A549 (cell line): ENCODE results near the gene HSCB. TPM values are rescaled to one million over a fixed set of nuclear protein-coding genes. Genes with fewer than 3 reads are reported as not detected.

ENCODE experiments used
- ATAC-seq, 2 experiments: fragments of 200-7000 bp in 1 of 2; fragments of >200 bp in 1 of 2; cut with Nextera tagmentation in 1 of 2; cut with Tn5 transposase in 1 of 2; 3 replicates each; pipeline versions ENCODE4 v1.8.0 to v1.9.1; 2018 to 2020; ENCODE audit warnings: mild to moderate bottlenecking in 1 of 2, moderate library complexity in 1 of 2
- CTCF ChIA-PET: fragments of 300-600 bp; sonication (Branson Sonifier 250); formaldehyde crosslinking; extraction: SDS; loops from one replicate; lab custom pipeline; 2021; ENCODE audit warnings: antibody characterized with exemption, inconsistent platforms; lab: Yijun Ruan, JAX
- POLR2A ChIA-PET: fragments of 350-600 bp; formaldehyde crosslinking; extraction: SDS; loops from one replicate; lab custom pipeline; 2021; ENCODE audit warnings: antibody characterized with exemption, inconsistent platforms; lab: Yijun Ruan, JAX
- DNase-seq, 2 experiments: peaks; one replicate each; pipeline versions ENCODE4 v3.0.0 to v3.0.0-alpha.2; 2011 to 2016; ENCODE audit warnings: low read depth in 1 of 2, low spot score in 1 of 2
- FAIRE-seq: peaks from 2 replicates; lab custom pipeline; 2011; peaks lifted over from hg19 to GRCh38; lab: Jason Lieb, UNC
- H3K27ac ChIP-seq, 2 experiments: fragments of >200 bp; sonication (Bioruptor Twin); formaldehyde crosslinking; 3 replicates each; pipeline ENCODE4 v1.5.1; 2016 to 2017
- H3K4me1 ChIP-seq: fragments of >200 bp; sonication (Bioruptor Twin); formaldehyde crosslinking; 3 replicates; pipeline ENCODE4 v1.6.1; 2016
- H3K4me2 ChIP-seq: fragments of >200 bp; sonication (Bioruptor Twin); formaldehyde crosslinking; 3 replicates; pipeline ENCODE4 v1.6.1; 2016
- H3K4me3 ChIP-seq: fragments of >200 bp; sonication (Bioruptor Twin); formaldehyde crosslinking; 3 replicates; pipeline ENCODE4 v1.5.1; 2016
- H3K9me3 ChIP-seq: fragments of >200 bp; sonication (Bioruptor Twin); formaldehyde crosslinking; 3 replicates; pipeline ENCODE4 v1.6.1; 2016
- CEBPB ChIP-seq, 2 experiments: fragments of >200 bp in 1 of 2; sonication (Bioruptor Twin) in 1 of 2; formaldehyde crosslinking in 1 of 2; IDR thresholded peaks; 2 replicates each; pipeline ENCODE4 v1.6.1; 2012 to 2016
- CHD4 ChIP-seq: fragments of 200-600 bp; sonication (generic); IDR thresholded peaks from 2 replicates; pipeline ENCODE4 v1.6.1; 2016; ENCODE audit warnings: antibody characterized with exemption, mild to moderate bottlenecking, borderline replicate concordance
- CTCF ChIP-seq: fragments of >200 bp; sonication (Bioruptor Twin); formaldehyde crosslinking; IDR thresholded peaks from 3 replicates; pipeline ENCODE4 v1.5.1; 2016
- EHF ChIP-seq: fragments of 250-450 bp; sonication (Bioruptor Pico); IDR thresholded peaks from 2 replicates; pipeline ENCODE4 v1.5.0; 2020; ENCODE audit warnings: mild to moderate bottlenecking
- ELK1 ChIP-seq: fragments of 150-350 bp; IDR thresholded peaks from 2 replicates; pipeline ENCODE4 v1.6.1; 2014; ENCODE audit warnings: low read depth, mild to moderate bottlenecking, low read length
- ESRRA ChIP-seq: fragments of 150-350 bp; IDR thresholded peaks from 2 replicates; pipeline ENCODE4 v1.6.1; 2014; ENCODE audit warnings: mild to moderate bottlenecking, low read length, borderline replicate concordance
- FOXS1 ChIP-seq: fragments of 250-450 bp; sonication (Bioruptor Pico); IDR thresholded peaks from 2 replicates; pipeline ENCODE4 v1.5.0; 2020; ENCODE audit warnings: mild to moderate bottlenecking, moderate library complexity
- GATA3 ChIP-seq: IDR thresholded peaks from 2 replicates; pipeline ENCODE4 v1.6.1; 2012; ENCODE audit warnings: borderline replicate concordance
- HOXB13 ChIP-seq: fragments of 250-450 bp; sonication (Bioruptor Pico); IDR thresholded peaks from 2 replicates; pipeline ENCODE4 v1.5.0; 2020; ENCODE audit warnings: low read depth, mild to moderate bottlenecking, moderate library complexity
- HOXB5 ChIP-seq: fragments of 250-450 bp; sonication (Bioruptor Pico); IDR thresholded peaks from 2 replicates; pipeline ENCODE4 v1.5.0; 2020; ENCODE audit warnings: mild to moderate bottlenecking, moderate library complexity
- JUNB ChIP-seq: fragments of >200 bp; sonication (Bioruptor Twin); formaldehyde crosslinking; IDR thresholded peaks from 2 replicates; pipeline ENCODE4 v1.6.1; 2016
- MAFK ChIP-seq: fragments of 450-650 bp; IDR thresholded peaks from 2 replicates; pipeline ENCODE4 v1.6.1; 2014; ENCODE audit not compliant: partially characterized antibody
- MAX ChIP-seq: IDR thresholded peaks from 2 replicates; pipeline ENCODE4 v1.6.1; 2012
- NPAS2 ChIP-seq: fragments of 250-450 bp; sonication (Bioruptor Pico); IDR thresholded peaks from 2 replicates; pipeline ENCODE4 v1.8.0; 2022; ENCODE audit warnings: mild to moderate bottlenecking, moderate library complexity, borderline replicate concordance
- NR3C1 ChIP-seq: fragments of >200 bp; sonication (Bioruptor Twin); formaldehyde crosslinking; IDR thresholded peaks from 3 replicates; pipeline ENCODE4 v1.6.1; 2017
- RAD21 ChIP-seq, 2 experiments: fragments of >200 bp in 1 of 2; sonication (Bioruptor Twin) in 1 of 2; formaldehyde crosslinking in 1 of 2; IDR thresholded peaks in 1 of 2; conservative IDR thresholded peaks in 1 of 2; 2 replicates in 1 of 2; 3 replicates in 1 of 2; pipeline ENCODE4 v1.6.1; 2012 to 2018; ENCODE audit warnings: inconsistent platforms in 1 of 2
- RARB ChIP-seq: fragments of 250-450 bp; sonication (Bioruptor Pico); IDR thresholded peaks from 2 replicates; pipeline ENCODE4 v1.8.0; 2021; ENCODE audit warnings: mild to moderate bottlenecking, moderate library complexity
- RCOR1 ChIP-seq: fragments of 150-350 bp; IDR thresholded peaks from 2 replicates; pipeline ENCODE4 v1.6.1; 2014; ENCODE audit warnings: antibody characterized with exemption, low read length, low read depth
- REST ChIP-seq: fragments of 200-600 bp; sonication (generic); IDR thresholded peaks from 2 replicates; pipeline ENCODE4 v1.6.1; 2016; ENCODE audit warnings: antibody characterized with exemption, mild to moderate bottlenecking, moderate library complexity
- RFX5 ChIP-seq: fragments of 450-650 bp; IDR thresholded peaks from 2 replicates; pipeline ENCODE4 v1.7.1; 2014; ENCODE audit warnings: antibody characterized with exemption, mild to moderate bottlenecking, moderate library complexity
- SMC3 ChIP-seq: fragments of >200 bp; sonication (Bioruptor Twin); formaldehyde crosslinking; IDR thresholded peaks from 3 replicates; pipeline ENCODE4 v1.6.1; 2018; ENCODE audit warnings: inconsistent platforms
- SREBF2 ChIP-seq: fragments of 450-650 bp; IDR thresholded peaks from 2 replicates; pipeline ENCODE4 v1.6.1; 2014; ENCODE audit warnings: mild to moderate bottlenecking, moderate library complexity
- TFCP2L1 ChIP-seq: fragments of 250-450 bp; sonication (Bioruptor Pico); IDR thresholded peaks from 2 replicates; pipeline ENCODE4 v1.5.0; 2021; ENCODE audit warnings: mild to moderate bottlenecking
- USF2 ChIP-seq: fragments of 450-650 bp; IDR thresholded peaks from 2 replicates; pipeline ENCODE4 v1.6.1; 2014; ENCODE audit warnings: antibody characterized with exemption
- ZC3H11A ChIP-seq: fragments of 450-650 bp; IDR thresholded peaks from 2 replicates; pipeline ENCODE4 v1.6.1; 2014; ENCODE audit warnings: antibody characterized with exemption, mild to moderate bottlenecking
- ZFP36 ChIP-seq: fragments of 450-650 bp; IDR thresholded peaks from 2 replicates; pipeline ENCODE4 v1.6.1; 2014; ENCODE audit warnings: borderline replicate concordance; ENCODE audit not compliant: partially characterized antibody
- ZSCAN20 ChIP-seq: fragments of 250-450 bp; sonication (Bioruptor Pico); IDR thresholded peaks from 2 replicates; pipeline ENCODE4 v1.8.0; 2022; ENCODE audit warnings: mild to moderate bottlenecking, moderate library complexity
- WGBS: methylation state at CpG from one replicate; pipeline ENCODE4 v1.1.6; 2017; ENCODE audit errors: missing lambda C conversion rate; 5-methylcytosine and 5-hydroxymethylcytosine counted together
- polyA plus RNA-seq, 4 experiments: library from polyadenylated mRNA; depleted of rRNA in 3 of 4; stranded (reverse); fragments of >200 nt; fragmentation: RNase III in 1 of 4; extraction: RNeasy Plus Mini Kit Qiagen cat#74134 plus additional on column Dnase treatment in 1 of 4; gene quantifications; 2 replicates in 3 of 4; 3 replicates in 1 of 4; pipeline ENCODE4 v1.2.3, GENCODE V29; 2011 to 2017
- TF ChIP-seq, protein P1 (sequence below): fragments of >200 bp; sonication (Bioruptor Twin); formaldehyde crosslinking; IDR thresholded peaks from 2 replicates; pipeline ENCODE4 v1.6.1; 2016
- TF ChIP-seq, protein P2 (sequence below): fragments of 250-450 bp; sonication (Bioruptor Pico); IDR thresholded peaks from 2 replicates; pipeline ENCODE4 v1.5.0; 2021; ENCODE audit warnings: mild to moderate bottlenecking, moderate library complexity, borderline replicate concordance

Gene HSCB
- polyA plus RNA-seq, 2 of the 4 experiments (the other 2 are of a cell fraction), result 17.2 to 22.4 TPM

DNA sequence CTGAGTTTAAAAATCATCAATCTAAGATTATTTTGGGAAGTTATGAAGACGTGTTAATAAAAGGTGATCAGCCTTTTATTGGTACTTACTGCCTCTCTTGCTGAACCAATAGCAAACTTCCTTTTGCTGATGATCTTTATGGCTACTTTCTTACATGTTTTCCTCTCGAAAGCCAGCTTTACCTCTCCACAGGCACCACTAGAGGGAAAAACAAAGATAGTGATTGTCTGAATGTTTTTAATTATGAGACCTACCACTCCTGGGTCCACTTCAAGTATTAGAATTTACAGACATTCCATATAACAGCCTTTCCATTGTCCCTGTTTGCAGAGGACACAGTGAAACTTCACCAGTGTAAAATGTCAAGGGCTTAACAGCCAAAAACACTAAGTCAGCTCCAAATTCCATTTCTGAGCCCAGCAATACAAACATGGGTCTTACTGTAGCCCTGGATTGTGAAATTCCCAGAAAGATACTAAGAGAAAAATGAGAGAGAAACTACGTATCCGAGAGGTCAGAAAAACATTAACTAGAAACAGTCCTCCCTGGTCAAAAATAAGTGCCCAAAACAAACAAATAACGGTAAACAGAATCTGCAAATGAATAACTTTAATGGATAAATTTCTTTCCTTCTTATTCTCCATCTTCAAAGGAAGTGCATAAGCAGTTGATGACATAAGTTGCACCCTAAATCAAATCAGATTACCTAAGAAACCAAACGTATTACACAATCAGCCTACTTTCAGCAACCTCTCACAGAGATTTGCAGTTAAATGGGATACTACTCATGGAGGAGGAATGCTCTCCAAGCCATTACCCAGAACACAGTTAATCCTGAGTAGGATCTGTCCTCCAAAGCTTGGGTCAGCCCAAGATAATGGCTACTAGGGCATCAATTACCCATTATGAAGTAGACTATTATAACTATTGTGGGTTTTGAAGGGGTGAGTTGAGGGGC lies 29.7 kb upstream of the HSCB start:
- FAIRE-seq (peak; percentile 79), DNase-seq (peak; percentile 28 to 91), ATAC-seq (peak; percentile 96 to 98)
- H3K9me3 ChIP-seq, result no peaks in the 10 kb centered on the region
- peak overlapping the region; percentile 23 for H3K4me3 ChIP-seq
- H3K4me2 ChIP-seq, result peak overlapping the region; percentile 81
- H3K4me1 ChIP-seq, result peaks cover 39% of the 10 kb centered on the region
- CTCF ChIA-PET, result interaction anchor here (1.5 kb wide), 1 partner anchor 30 kb away, joined by 4 read pairs; no protein-coding TSS in a partner anchor
- POLR2A ChIA-PET, result interaction anchor here (1.2 to 1.8 kb wide), 2 partner anchors 32 to 33 kb away, joined by 3 to 4 read pairs; partner anchors contain the start of gene TTC28
- peak overlapping the region; percentile 82 to 87 for H3K27ac ChIP-seq
- whole genome bisulfite sequencing, result 4% methylated on average over 6 of the region's 6 CpGs
- no peak for TF ChIP-seq MAFK
- TF ChIP-seq RARB (CRISPR knock-in tag), result no peak
- no peak for TF ChIP-seq RFX5
- TF ChIP-seq CHD4, result no peak
- TF ChIP-seq ESRRA, result no peak
- peak; percentile 44; the same call in 1 of the 2 replicates for TF ChIP-seq MAX
- no peak; a peak in 1 of 5 replicates for TF ChIP-seq RAD21 (conservative IDR thresholded peaks at IDR 0.05 in 1 of 2, IDR thresholded peaks at IDR 0.05 in 1 of 2)
- no peak for TF ChIP-seq NPAS2
- no peak for TF ChIP-seq USF2
- TF ChIP-seq SREBF2, result no peak
- peak; percentile 89 for TF ChIP-seq JUNB
- no peak for TF ChIP-seq EHF
- no peak for TF ChIP-seq NR3C1
- TF ChIP-seq CEBPB (IDR thresholded peaks at IDR 0.05), result peak; percentile 98 to 99
- peak; percentile 33; the same call in 1 of the 3 replicates for TF ChIP-seq SMC3
- 0 out of 2 replicates have a peak, but pooled peaks have one; percentile 41 for TF ChIP-seq HOXB5 (CRISPR knock-in tag)
- TF ChIP-seq, protein P1, sequence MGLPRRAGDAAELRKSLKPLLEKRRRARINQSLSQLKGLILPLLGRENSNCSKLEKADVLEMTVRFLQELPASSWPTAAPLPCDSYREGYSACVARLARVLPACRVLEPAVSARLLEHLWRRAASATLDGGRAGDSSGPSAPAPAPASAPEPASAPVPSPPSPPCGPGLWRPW, result peak; percentile 98
- no peak for TF ChIP-seq ZSCAN20
- TF ChIP-seq RCOR1, result no peak
- TF ChIP-seq TFCP2L1 (CRISPR knock-in tag), result no peak
- no peak for TF ChIP-seq ZC3H11A
- TF ChIP-seq ZFP36, result no peak
- TF ChIP-seq HOXB13, result 0 out of 2 replicates have a peak, but pooled peaks have one; percentile 16
- no peak for TF ChIP-seq FOXS1
- TF ChIP-seq, protein P2, sequence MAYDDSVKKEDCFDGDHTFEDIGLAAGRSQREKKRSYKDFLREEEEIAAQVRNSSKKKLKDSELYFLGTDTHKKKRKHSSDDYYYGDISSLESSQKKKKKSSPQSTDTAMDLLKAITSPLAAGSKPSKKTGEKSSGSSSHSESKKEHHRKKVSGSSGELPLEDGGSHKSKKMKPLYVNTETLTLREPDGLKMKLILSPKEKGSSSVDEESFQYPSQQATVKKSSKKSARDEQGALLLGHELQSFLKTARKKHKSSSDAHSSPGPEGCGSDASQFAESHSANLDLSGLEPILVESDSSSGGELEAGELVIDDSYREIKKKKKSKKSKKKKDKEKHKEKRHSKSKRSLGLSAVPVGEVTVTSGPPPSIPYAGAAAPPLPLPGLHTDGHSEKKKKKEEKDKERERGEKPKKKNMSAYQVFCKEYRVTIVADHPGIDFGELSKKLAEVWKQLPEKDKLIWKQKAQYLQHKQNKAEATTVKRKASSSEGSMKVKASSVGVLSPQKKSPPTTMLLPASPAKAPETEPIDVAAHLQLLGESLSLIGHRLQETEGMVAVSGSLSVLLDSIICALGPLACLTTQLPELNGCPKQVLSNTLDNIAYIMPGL (CRISPR knock-in tag), result no peak
- no peak for TF ChIP-seq CTCF
- peak; percentile 82 for TF ChIP-seq GATA3
- TF ChIP-seq REST, result no peak
- TF ChIP-seq ELK1, result no peak
